Measurements from ENCODE around the gene TBX15.

DNA sequence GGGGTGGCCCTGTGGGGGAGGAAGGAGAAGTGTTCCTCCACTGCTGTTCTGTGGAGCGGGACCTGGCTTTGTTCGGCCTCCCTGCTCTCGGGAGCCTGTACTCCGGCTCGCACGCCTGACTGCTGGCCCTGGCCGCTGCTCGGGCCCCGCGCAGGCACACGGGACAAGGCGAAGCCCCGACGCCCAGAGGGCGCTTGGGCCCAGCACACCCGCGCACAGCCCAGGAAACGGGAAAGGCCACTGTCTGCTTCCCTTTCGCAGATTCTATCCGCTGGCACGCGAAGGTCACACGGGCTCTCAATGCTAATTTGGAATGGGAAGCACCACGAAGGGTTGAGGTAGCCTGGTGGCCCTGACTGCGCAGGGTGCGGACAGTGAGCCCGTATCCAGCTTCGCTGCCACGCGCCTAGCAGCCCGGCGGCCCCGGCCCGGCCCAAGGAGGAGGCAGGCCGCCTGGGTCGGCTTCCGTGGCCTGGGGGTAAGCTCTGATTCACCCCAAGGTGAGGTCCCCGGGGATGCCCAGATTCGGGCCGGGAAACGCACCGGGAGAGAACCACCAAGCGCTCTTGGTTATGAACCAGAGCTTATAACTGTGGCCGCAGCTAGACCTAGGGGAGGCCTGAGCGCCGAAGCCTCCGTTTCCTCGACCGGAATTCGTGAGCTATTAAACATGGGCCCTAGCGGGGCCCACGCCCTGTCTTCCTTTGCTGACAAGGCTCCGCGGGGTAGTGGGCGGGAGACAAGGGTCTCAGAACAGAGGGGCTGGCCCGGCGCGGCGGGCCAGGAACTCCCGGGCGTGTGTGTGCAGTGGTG, 19.7 kb upstream of the TBX15 start:
- TF ChIP-seq, protein P1, sequence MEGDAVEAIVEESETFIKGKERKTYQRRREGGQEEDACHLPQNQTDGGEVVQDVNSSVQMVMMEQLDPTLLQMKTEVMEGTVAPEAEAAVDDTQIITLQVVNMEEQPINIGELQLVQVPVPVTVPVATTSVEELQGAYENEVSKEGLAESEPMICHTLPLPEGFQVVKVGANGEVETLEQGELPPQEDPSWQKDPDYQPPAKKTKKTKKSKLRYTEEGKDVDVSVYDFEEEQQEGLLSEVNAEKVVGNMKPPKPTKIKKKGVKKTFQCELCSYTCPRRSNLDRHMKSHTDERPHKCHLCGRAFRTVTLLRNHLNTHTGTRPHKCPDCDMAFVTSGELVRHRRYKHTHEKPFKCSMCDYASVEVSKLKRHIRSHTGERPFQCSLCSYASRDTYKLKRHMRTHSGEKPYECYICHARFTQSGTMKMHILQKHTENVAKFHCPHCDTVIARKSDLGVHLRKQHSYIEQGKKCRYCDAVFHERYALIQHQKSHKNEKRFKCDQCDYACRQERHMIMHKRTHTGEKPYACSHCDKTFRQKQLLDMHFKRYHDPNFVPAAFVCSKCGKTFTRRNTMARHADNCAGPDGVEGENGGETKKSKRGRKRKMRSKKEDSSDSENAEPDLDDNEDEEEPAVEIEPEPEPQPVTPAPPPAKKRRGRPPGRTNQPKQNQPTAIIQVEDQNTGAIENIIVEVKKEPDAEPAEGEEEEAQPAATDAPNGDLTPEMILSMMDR (IDR thresholded peaks at IDR 0.05; ENCODE audit: low read depth, low read length) = no peak
- TF ChIP-seq EZH2phosphoT487 (IDR thresholded peaks at IDR 0.05; ENCODE audit: low read depth) = no peak

All from OCI-LY3 (cell line).